ENCODE results near the gene MAP2K1. TPM values are rescaled to one million over a fixed set of nuclear protein-coding genes. Genes with fewer than 3 reads are reported as not detected.

MAP2K1 gene
- polyA plus RNA-seq, 4 donors = 18.6 to 29.8 (median 21.2) TPM

DNA sequence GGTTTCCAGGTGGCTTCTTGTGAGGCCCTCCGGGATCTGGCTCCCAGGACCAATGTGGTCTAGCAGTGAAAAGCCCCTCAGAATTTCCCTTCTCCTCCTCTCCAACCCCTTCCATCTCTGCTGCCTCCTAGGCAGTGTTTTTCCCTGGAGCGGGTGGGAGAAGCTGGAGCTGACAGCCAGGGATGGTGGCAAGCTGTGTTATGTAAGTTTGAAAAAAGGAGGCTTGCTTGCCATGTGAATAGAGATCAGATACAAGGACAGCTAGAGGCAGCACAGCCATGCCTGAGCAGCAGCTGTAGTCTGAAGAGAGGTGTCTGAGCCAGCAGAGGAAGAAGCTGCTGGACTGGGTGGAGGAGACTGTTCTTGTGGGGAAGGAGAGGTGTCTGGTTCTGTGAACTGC lies 90.3 kb downstream of the MAP2K1 start:
- H3K4me3 ChIP-seq (ENCODE audit: low read depth in 1 of 3, low read length in 3 of 3) = no peak overlapping the region
- H3K27ac ChIP-seq (ENCODE audit: low read depth in 1 of 3, low read length in 2 of 3) = no peak overlapping the region
- FAIRE-seq (no peak), DNase-seq (no peak)
- H3K36me3 ChIP-seq (ENCODE audit: control insufficient read depth in 3 of 3, insufficient read depth in 2 of 3, low read depth in 1 of 3, low read length in 3 of 3) = peaks cover 1 to 8% (median 3%) of the 10 kb centered on the region in 3 donors
- H3K4me1 ChIP-seq (ENCODE audit: control insufficient read depth in 3 of 3, insufficient read depth in 2 of 3, low read depth in 1 of 3, low read length in 2 of 3) = no peaks in the 10 kb centered on the region
- H3K27me3 ChIP-seq (ENCODE audit: control insufficient read depth in 3 of 3, insufficient read depth in 3 of 3, low read length in 3 of 3) = no peaks in the 10 kb centered on the region
- 85 to 94% (median 86%) methylated on average over 2 of the region's 2 CpGs for WGBS, 3 donors
- H3K9me3 ChIP-seq (ENCODE audit: control insufficient read depth in 2 of 2, insufficient read depth in 1 of 2, low read depth in 1 of 2, low read length in 1 of 2) = no peaks in the 10 kb centered on the region

- FAIRE-seq (no peak), DNase-seq (no peak)
- no peaks in the 10 kb centered on the region for H3K4me1 ChIP-seq (ENCODE audit: control insufficient read depth in 3 of 3, insufficient read depth in 2 of 3, low read depth in 1 of 3, low read length in 2 of 3)
- peaks cover 8 to 28% (median 8%) of the 10 kb centered on the region in 3 donors for H3K36me3 ChIP-seq (ENCODE audit: control insufficient read depth in 3 of 3, insufficient read depth in 2 of 3, low read depth in 1 of 3, low read length in 3 of 3)
- 85 to 88% (median 87%) methylated on average over 6 of the region's 6 CpGs for WGBS, 3 donors
- no peaks in the 10 kb centered on the region for H3K9me3 ChIP-seq (ENCODE audit: control insufficient read depth in 2 of 2, insufficient read depth in 1 of 2, low read depth in 1 of 2, low read length in 1 of 2)
- no peak overlapping the region for H3K27ac ChIP-seq (ENCODE audit: low read depth in 1 of 3, low read length in 2 of 3)
- no peak overlapping the region for H3K4me3 ChIP-seq (ENCODE audit: low read depth in 1 of 3, low read length in 3 of 3)
- H3K27me3 ChIP-seq (ENCODE audit: control insufficient read depth in 3 of 3, insufficient read depth in 3 of 3, low read length in 3 of 3) = no peaks in the 10 kb centered on the region
These were observed 93.6 kb downstream of the MAP2K1 start for GRCh38 chr15:66480267-66480666.

DNA sequence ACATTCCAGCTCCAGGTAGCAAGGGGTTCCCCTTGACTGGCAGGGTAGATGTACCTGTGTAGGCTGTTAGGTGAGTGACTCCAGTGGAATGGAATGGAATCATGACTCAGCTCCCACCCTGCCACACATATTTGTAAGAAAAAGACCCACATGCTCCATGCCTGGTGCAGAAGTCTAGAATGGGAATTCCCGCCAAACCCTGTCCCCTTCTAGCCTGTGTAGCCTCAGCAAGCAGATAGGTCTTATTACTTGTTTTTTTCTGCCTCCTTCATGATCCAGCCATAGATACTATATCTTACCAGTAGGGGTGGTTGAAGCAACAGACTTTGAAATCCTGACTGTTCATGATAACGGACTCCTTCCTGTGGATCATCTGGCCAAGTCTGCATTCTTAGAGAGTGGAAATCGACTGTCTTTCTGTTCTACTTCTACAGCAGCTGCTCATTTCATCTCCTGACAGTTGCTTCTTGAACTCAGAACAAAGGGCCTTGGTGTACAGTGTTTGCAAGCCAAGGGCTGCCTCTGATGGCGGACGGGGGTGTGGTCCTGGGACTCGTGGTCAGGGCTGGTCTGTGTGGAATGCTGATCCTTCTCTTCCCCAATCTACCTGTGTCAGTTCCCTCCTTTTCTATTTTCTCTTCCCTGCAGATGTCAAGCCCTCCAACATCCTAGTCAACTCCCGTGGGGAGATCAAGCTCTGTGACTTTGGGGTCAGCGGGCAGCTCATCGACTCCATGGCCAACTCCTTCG lies 94.6 kb downstream of the MAP2K1 start:
- no peak overlapping the region for H3K4me3 ChIP-seq (ENCODE audit: low read depth in 1 of 3, low read length in 3 of 3)
- H3K36me3 ChIP-seq (ENCODE audit: control insufficient read depth in 3 of 3, insufficient read depth in 2 of 3, low read depth in 1 of 3, low read length in 3 of 3) = peaks cover 9 to 35% (median 9%) of the 10 kb centered on the region in 3 donors
- 91 to 95% (median 94%) methylated on average over 10 of the region's 10 CpGs for WGBS, 3 donors
- H3K27ac ChIP-seq (ENCODE audit: low read depth in 1 of 3, low read length in 2 of 3) = no peak overlapping the region
- DNase-seq (no peak), FAIRE-seq (no peak)
- H3K4me1 ChIP-seq (ENCODE audit: control insufficient read depth in 3 of 3, insufficient read depth in 2 of 3, low read depth in 1 of 3, low read length in 2 of 3) = no peaks in the 10 kb centered on the region
- H3K9me3 ChIP-seq (ENCODE audit: control insufficient read depth in 2 of 2, insufficient read depth in 1 of 2, low read depth in 1 of 2, low read length in 1 of 2) = no peaks in the 10 kb centered on the region
- H3K27me3 ChIP-seq (ENCODE audit: control insufficient read depth in 3 of 3, insufficient read depth in 3 of 3, low read length in 3 of 3) = no peaks in the 10 kb centered on the region

DNA sequence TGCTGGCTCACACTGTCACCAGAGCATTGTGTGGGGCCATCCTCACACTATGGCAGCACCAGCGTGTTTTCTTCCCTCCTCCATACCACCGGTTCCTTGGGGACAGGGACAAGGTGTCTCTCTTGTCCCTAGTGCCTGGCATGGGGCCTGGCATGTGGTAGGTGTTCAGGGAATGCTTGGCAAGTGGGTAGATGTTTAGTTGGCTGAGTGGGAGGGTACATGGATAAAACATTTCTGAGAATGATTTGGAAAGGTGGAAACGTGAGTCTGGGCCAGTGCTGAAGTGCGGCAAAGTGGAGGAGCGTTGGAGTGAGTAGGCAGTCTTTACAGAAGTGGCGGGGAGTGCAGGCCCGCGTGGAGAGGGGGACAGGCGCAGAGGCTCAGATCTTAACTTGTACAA lies 95.8 kb downstream of the MAP2K1 start:
- DNase-seq = no peak
- FAIRE-seq = no peak
- WGBS, 3 donors = 88 to 91% (median 89%) methylated on average over 9 of the region's 9 CpGs
- no peaks in the 10 kb centered on the region for H3K9me3 ChIP-seq (ENCODE audit: control insufficient read depth in 2 of 2, insufficient read depth in 1 of 2, low read depth in 1 of 2, low read length in 1 of 2)
- H3K36me3 ChIP-seq (ENCODE audit: control insufficient read depth in 3 of 3, insufficient read depth in 2 of 3, low read depth in 1 of 3, low read length in 3 of 3) = peaks cover 9 to 40% (median 9%) of the 10 kb centered on the region in 3 donors
- no peaks in the 10 kb centered on the region for H3K27me3 ChIP-seq (ENCODE audit: control insufficient read depth in 3 of 3, insufficient read depth in 3 of 3, low read length in 3 of 3)
- H3K27ac ChIP-seq (ENCODE audit: low read depth in 1 of 3, low read length in 2 of 3) = no peak overlapping the region
- no peak overlapping the region for H3K4me3 ChIP-seq (ENCODE audit: low read depth in 1 of 3, low read length in 3 of 3)
- no peaks in the 10 kb centered on the region for H3K4me1 ChIP-seq (ENCODE audit: control insufficient read depth in 3 of 3, insufficient read depth in 2 of 3, low read depth in 1 of 3, low read length in 2 of 3)

- DNase-seq = no peak
- FAIRE-seq = no peak
- Histone ChIP-seq H3K27me3 (ENCODE audit: control insufficient read depth in 3 of 3, insufficient read depth in 3 of 3, low read length in 3 of 3) (no peaks in the 10 kb centered on the region), H3K9me3 (ENCODE audit: control insufficient read depth in 2 of 2, insufficient read depth in 1 of 2, low read depth in 1 of 2, low read length in 1 of 2) (no peaks in the 10 kb centered on the region), H3K27ac (ENCODE audit: low read depth in 1 of 3, low read length in 2 of 3) (no peak overlapping the region), H3K4me3 (ENCODE audit: low read depth in 1 of 3, low read length in 3 of 3) (no peak overlapping the region), H3K4me1 (ENCODE audit: control insufficient read depth in 3 of 3, insufficient read depth in 2 of 3, low read depth in 1 of 3, low read length in 2 of 3) (no peaks in the 10 kb centered on the region), H3K36me3 (ENCODE audit: control insufficient read depth in 3 of 3, insufficient read depth in 2 of 3, low read depth in 1 of 3, low read length in 3 of 3) (peaks cover 12 to 44% (median 12%) of the 10 kb centered on the region in 3 donors)
- WGBS, 3 donors = 26 to 66% (median 37%) methylated on average over 3 of the region's 3 CpGs
These were observed 96.4 kb downstream of the MAP2K1 start for GRCh38 chr15:66483131-66483566.

DNA sequence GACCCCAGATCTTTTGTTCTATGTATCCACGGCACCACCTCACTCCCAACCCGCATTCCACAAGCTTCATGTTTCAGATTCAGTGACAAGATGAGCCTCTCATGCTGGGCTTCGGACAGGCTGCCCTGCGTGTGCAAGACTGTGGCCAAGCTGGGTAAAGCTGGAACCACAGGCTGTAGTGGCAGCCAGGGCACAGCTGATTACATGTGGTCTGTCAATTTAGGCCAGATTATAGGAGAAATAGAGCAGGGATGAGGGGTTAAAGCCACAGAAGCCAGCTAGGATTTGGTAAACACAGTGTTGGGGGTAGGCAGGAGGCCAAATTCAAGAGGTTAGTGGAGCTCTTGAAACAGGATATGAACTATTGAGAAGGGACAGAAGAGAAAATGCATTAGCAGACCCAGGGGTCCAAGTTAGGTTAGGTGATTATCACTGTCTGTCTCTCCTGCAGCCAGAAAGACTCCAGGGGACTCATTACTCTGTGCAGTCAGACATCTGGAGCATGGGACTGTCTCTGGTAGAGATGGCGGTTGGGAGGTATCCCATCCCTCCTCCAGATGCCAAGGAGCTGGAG lies 97.9 kb downstream of the MAP2K1 start:
- WGBS, 3 donors = 87 to 96% (median 95%) methylated on average over 5 of the region's 5 CpGs
- no peak for FAIRE-seq
- H3K27me3 ChIP-seq (ENCODE audit: control insufficient read depth in 3 of 3, insufficient read depth in 3 of 3, low read length in 3 of 3) = no peaks in the 10 kb centered on the region
- no peak overlapping the region for H3K27ac ChIP-seq (ENCODE audit: low read depth in 1 of 3, low read length in 2 of 3)
- no peak for DNase-seq
- no peaks in the 10 kb centered on the region for H3K9me3 ChIP-seq (ENCODE audit: control insufficient read depth in 2 of 2, insufficient read depth in 1 of 2, low read depth in 1 of 2, low read length in 1 of 2)
- H3K4me1 ChIP-seq (ENCODE audit: control insufficient read depth in 3 of 3, insufficient read depth in 2 of 3, low read depth in 1 of 3, low read length in 2 of 3) = no peaks in the 10 kb centered on the region
- peaks cover 15 to 58% (median 20%) of the 10 kb centered on the region in 3 donors for H3K36me3 ChIP-seq (ENCODE audit: control insufficient read depth in 3 of 3, insufficient read depth in 2 of 3, low read depth in 1 of 3, low read length in 3 of 3)
- H3K4me3 ChIP-seq (ENCODE audit: low read depth in 1 of 3, low read length in 3 of 3) = no peak overlapping the region

GRCh38 chr15:66486887-66487286 lies 100.2 kb downstream of the MAP2K1 start:
- FAIRE-seq (no peak), DNase-seq (no peak)
- Histone ChIP-seq H3K27me3 (ENCODE audit: control insufficient read depth in 3 of 3, insufficient read depth in 3 of 3, low read length in 3 of 3) (no peaks in the 10 kb centered on the region), H3K27ac (ENCODE audit: low read depth in 1 of 3, low read length in 2 of 3) (no peak overlapping the region), H3K4me1 (ENCODE audit: control insufficient read depth in 3 of 3, insufficient read depth in 2 of 3, low read depth in 1 of 3, low read length in 2 of 3) (no peaks in the 10 kb centered on the region), H3K36me3 (ENCODE audit: control insufficient read depth in 3 of 3, insufficient read depth in 2 of 3, low read depth in 1 of 3, low read length in 3 of 3) (peaks cover 21 to 64% (median 28%) of the 10 kb centered on the region in 3 donors), H3K9me3 (ENCODE audit: control insufficient read depth in 2 of 2, insufficient read depth in 1 of 2, low read depth in 1 of 2, low read length in 1 of 2) (peaks cover 0 to 1% of the 10 kb centered on the region in 2 donors), H3K4me3 (ENCODE audit: low read depth in 1 of 3, low read length in 3 of 3) (no peak overlapping the region)
- 95 to 98% (median 96%) methylated on average over 3 of the region's 3 CpGs for WGBS, 3 donors

DNA sequence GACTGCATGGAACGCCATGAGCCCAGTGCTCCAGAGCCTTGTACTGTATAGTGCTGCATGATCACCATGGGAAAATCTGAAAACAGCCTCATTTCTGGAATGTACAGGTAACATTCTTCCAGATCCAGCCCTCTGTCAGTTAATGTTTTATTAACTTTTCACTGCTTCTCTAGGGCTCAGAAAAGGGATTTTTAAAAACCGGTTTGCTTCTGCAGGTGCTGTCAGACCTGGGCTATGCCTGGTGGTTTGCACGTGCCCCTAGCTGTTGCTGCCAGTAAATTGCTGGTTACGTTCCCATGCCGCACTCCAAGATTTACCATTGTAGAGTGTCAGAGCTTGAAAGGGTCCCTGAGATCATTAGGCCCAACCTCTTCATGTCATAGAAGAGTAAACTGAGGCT lies 101.8 kb downstream of the MAP2K1 start:
- WGBS, 3 donors = 92 to 95% (median 93%) methylated on average over 5 of the region's 5 CpGs

More for the DNA sequence above, 101.8 kb downstream of the MAP2K1 start:
- no peaks in the 10 kb centered on the region for H3K4me1 ChIP-seq (ENCODE audit: control insufficient read depth in 3 of 3, insufficient read depth in 2 of 3, low read depth in 1 of 3, low read length in 2 of 3)
- no peak for DNase-seq
- no peaks in the 10 kb centered on the region for H3K27me3 ChIP-seq (ENCODE audit: control insufficient read depth in 3 of 3, insufficient read depth in 3 of 3, low read length in 3 of 3)
- H3K27ac ChIP-seq (ENCODE audit: low read depth in 1 of 3, low read length in 2 of 3) = no peak overlapping the region
- H3K4me3 ChIP-seq (ENCODE audit: low read depth in 1 of 3, low read length in 3 of 3) = no peak overlapping the region
- H3K36me3 ChIP-seq (ENCODE audit: control insufficient read depth in 3 of 3, insufficient read depth in 2 of 3, low read depth in 1 of 3, low read length in 3 of 3) = peaks cover 23 to 58% (median 26%) of the 10 kb centered on the region in 3 donors
- no peak for FAIRE-seq
- peaks cover 0 to 1% of the 10 kb centered on the region in 2 donors for H3K9me3 ChIP-seq (ENCODE audit: control insufficient read depth in 2 of 2, insufficient read depth in 1 of 2, low read depth in 1 of 2, low read length in 1 of 2)

All from small intestine (tissue), 7 donors.